WTC11 (cell line): ENCODE results near the gene MGAT4D. TPM values are rescaled to one million over a fixed set of nuclear protein-coding genes. Genes with fewer than 3 reads are reported as not detected.

Experiments used
- ATF1 ChIP-seq: sonication (generic); formaldehyde crosslinking; IDR thresholded peaks from 2 replicates; pipeline ENCODE4 v1.8.1; 2023; ENCODE audit warnings: mild to moderate bottlenecking, moderate library complexity, missing genetic modification reagents
- ATF2 ChIP-seq: sonication (generic); formaldehyde crosslinking; IDR thresholded peaks from 2 replicates; pipeline ENCODE4 v1.8.1; 2022; ENCODE audit warnings: low read depth, missing genetic modification reagents, borderline replicate concordance
- ETV6 ChIP-seq: sonication (generic); formaldehyde crosslinking; IDR thresholded peaks from 2 replicates; pipeline ENCODE4 v1.8.1; 2022; ENCODE audit warnings: mild to moderate bottlenecking, missing genetic modification reagents
- FOXK1 ChIP-seq: sonication (generic); formaldehyde crosslinking; IDR thresholded peaks from 2 replicates; pipeline ENCODE4 v1.8.0; 2022; ENCODE audit warnings: mild to moderate bottlenecking, moderate library complexity, missing genetic modification reagents
- FOXP1 ChIP-seq: sonication (generic); formaldehyde crosslinking; IDR thresholded peaks from 2 replicates; pipeline ENCODE4 v1.8.0; 2022; ENCODE audit warnings: missing genetic modification reagents, mild to moderate bottlenecking, moderate library complexity, borderline replicate concordance
- IRF1 ChIP-seq: sonication (generic); formaldehyde crosslinking; IDR thresholded peaks from 2 replicates; pipeline ENCODE4 v1.8.0; 2023; ENCODE audit warnings: missing genetic modification reagents
- IRF2 ChIP-seq: sonication (generic); formaldehyde crosslinking; IDR thresholded peaks from 2 replicates; pipeline ENCODE4 v1.8.0; 2022; ENCODE audit warnings: low read depth, missing genetic modification reagents, borderline replicate concordance
- JUN ChIP-seq: sonication (generic); formaldehyde crosslinking; IDR thresholded peaks from 2 replicates; pipeline ENCODE4 v1.8.0; 2023; ENCODE audit warnings: mild to moderate bottlenecking, missing genetic modification reagents
- MAX ChIP-seq: sonication (generic); formaldehyde crosslinking; IDR thresholded peaks from 2 replicates; pipeline ENCODE4 v1.8.0; 2022; ENCODE audit warnings: mild to moderate bottlenecking, missing genetic modification reagents
- NR2C2 ChIP-seq: sonication (generic); formaldehyde crosslinking; IDR thresholded peaks from 2 replicates; pipeline ENCODE4 v1.8.0; 2022; ENCODE audit warnings: mild to moderate bottlenecking, missing genetic modification reagents
- PRDM15 ChIP-seq: sonication (generic); formaldehyde crosslinking; IDR thresholded peaks from 2 replicates; pipeline ENCODE4 v1.8.0; 2022; ENCODE audit warnings: missing genetic modification reagents
- PREB ChIP-seq: sonication (generic); formaldehyde crosslinking; IDR thresholded peaks from 2 replicates; pipeline ENCODE4 v1.8.1; 2022; ENCODE audit warnings: mild to moderate bottlenecking, missing genetic modification reagents, moderate library complexity, borderline replicate concordance
- RELA ChIP-seq: sonication (generic); formaldehyde crosslinking; IDR thresholded peaks from 2 replicates; pipeline ENCODE4 v1.8.1; 2022; ENCODE audit warnings: missing genetic modification reagents, mild to moderate bottlenecking, borderline replicate concordance
- SMAD3 ChIP-seq: sonication (generic); formaldehyde crosslinking; IDR thresholded peaks from 2 replicates; pipeline ENCODE4 v1.8.0; 2022; ENCODE audit warnings: missing genetic modification reagents, mild to moderate bottlenecking, borderline replicate concordance
- SOX15 ChIP-seq: fragments of 250-450 bp; sonication (Bioruptor Pico); IDR thresholded peaks from 2 replicates; pipeline ENCODE4 v1.9.0; 2021; ENCODE audit warnings: mild to moderate bottlenecking
- TEAD1 ChIP-seq: sonication (generic); formaldehyde crosslinking; IDR thresholded peaks from 2 replicates; pipeline ENCODE4 v1.8.0; 2022; ENCODE audit warnings: mild to moderate bottlenecking, missing genetic modification reagents
- TEAD4 ChIP-seq: sonication (generic); formaldehyde crosslinking; IDR thresholded peaks from 2 replicates; pipeline ENCODE4 v1.8.0; 2022; ENCODE audit warnings: mild to moderate bottlenecking, missing genetic modification reagents
- USF1 ChIP-seq: sonication (generic); formaldehyde crosslinking; IDR thresholded peaks from 2 replicates; pipeline ENCODE4 v1.8.0; 2022; ENCODE audit warnings: mild to moderate bottlenecking, missing genetic modification reagents
- ZNF138 ChIP-seq: sonication (generic); formaldehyde crosslinking; conservative IDR thresholded peaks from 2 replicates; pipeline ENCODE4 v1.8.1; 2022; ENCODE audit warnings: mild to moderate bottlenecking, moderate library complexity, missing genetic modification reagents
- ZNF219 ChIP-seq: sonication (generic); formaldehyde crosslinking; IDR thresholded peaks from 2 replicates; pipeline ENCODE4 v1.8.0; 2023; ENCODE audit warnings: missing genetic modification reagents, mild to moderate bottlenecking, borderline replicate concordance
- ZNF425 ChIP-seq: fragments of 250-450 bp; sonication (Bioruptor Pico); conservative IDR thresholded peaks from 2 replicates; pipeline ENCODE4 v1.9.0; 2021; ENCODE audit warnings: mild to moderate bottlenecking
- ZNF512 ChIP-seq: sonication (generic); formaldehyde crosslinking; IDR thresholded peaks from 2 replicates; pipeline ENCODE4 v1.8.1; 2022; ENCODE audit warnings: missing genetic modification reagents, borderline replicate concordance
- ZNF671 ChIP-seq: fragments of 250-450 bp; sonication (Bioruptor Pico); IDR thresholded peaks from 2 replicates; pipeline ENCODE4 v1.8.0; 2021; ENCODE audit warnings: mild to moderate bottlenecking
- total RNA-seq: library from RNA; stranded (reverse); gene quantifications from 3 replicates; pipeline ENCODE4 v1.2.3, GENCODE V29; 2021

The MGAT4D gene
- total RNA-seq, 1 experiment from 2014 or later = not detected

- TF ChIP-seq PRDM15 = no peak
- TF ChIP-seq ZNF138 (CRISPR knock-in tag) = no peak
- no peak for TF ChIP-seq RELA
- TF ChIP-seq SOX15 = no peak
- TF ChIP-seq FOXP1 (CRISPR knock-in tag) = 0 out of 2 replicates have a peak, but pooled peaks have one; percentile 26
- no peak for TF ChIP-seq ZNF219
- TF ChIP-seq ZNF671 = no peak
- TF ChIP-seq ATF1 = no peak
- peak; percentile 52; the same call in 1 of the 2 replicates for TF ChIP-seq NR2C2 (CRISPR knock-in tag)
- TF ChIP-seq TEAD4 (CRISPR knock-in tag) = no peak
- TF ChIP-seq ZNF512 = no peak
- no peak for TF ChIP-seq IRF2 (CRISPR knock-in tag)
- TF ChIP-seq SMAD3 = peak; percentile 68
- peak; percentile 83 for TF ChIP-seq MAX
- no peak for TF ChIP-seq ATF2 (CRISPR knock-in tag)
- TF ChIP-seq PREB (CRISPR knock-in tag) = no peak
- TF ChIP-seq IRF1 (CRISPR knock-in tag) = no peak
- TF ChIP-seq JUN = no peak
- peak; percentile 57; the same call in 1 of the 2 replicates for TF ChIP-seq FOXK1 (CRISPR knock-in tag)
- no peak for TF ChIP-seq TEAD1 (CRISPR knock-in tag)
- no peak for TF ChIP-seq USF1 (CRISPR knock-in tag)
- no peak for TF ChIP-seq ZNF425
- peak; percentile 83 for TF ChIP-seq ETV6 (CRISPR knock-in tag)
Measured at GRCh38 chr4:140523857-140524742, 26.0 kb upstream of the MGAT4D start, which contains the start of gene ELMOD2 (continued).
